GM21447 (cell line): ENCODE data around the gene FOXS1.

Experiments used
- ATAC-seq: cut with Tn5 transposase; IDR thresholded peaks from one replicate; pipeline ENCODE4 v1.9.1; 2021; ENCODE audit not compliant: unreplicated experiment

The FOXS1 gene

GRCh38 chr20:31801508-31801907 lies 43.9 kb downstream of the FOXS1 start:
- no peak for ATAC-seq

DNA sequence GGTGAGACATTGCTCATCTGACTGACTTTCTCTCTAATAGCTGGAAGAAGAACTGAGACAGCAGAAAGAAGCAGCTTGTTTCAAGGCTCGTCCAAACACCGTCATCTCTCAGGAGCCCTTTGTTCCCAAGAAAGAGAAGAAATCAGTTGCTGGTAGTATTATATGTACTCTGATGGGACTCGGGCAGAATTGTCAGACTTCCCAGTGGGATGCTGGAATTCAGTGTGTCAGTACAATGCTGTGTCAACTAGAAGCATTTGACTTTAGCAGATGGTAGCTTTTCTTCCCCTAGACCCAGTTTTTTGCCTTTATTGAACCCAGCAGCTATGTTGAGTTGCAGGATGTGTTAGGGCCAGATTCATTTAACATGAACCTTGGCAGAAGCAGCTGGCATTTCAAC lies 48.0 kb downstream of the FOXS1 start:
- no peak for ATAC-seq
